ENCODE results near the gene PNCK. TPM values are rescaled to one million over a fixed set of nuclear protein-coding genes. Genes with fewer than 3 reads are reported as not detected.
"Not testable (repeated sequence)": the region's sequence is repeated elsewhere in the genome, so short reads cannot be mapped to it uniquely, and the experiment has no call there.

Gene PNCK
- total RNA-seq, 1 experiment from 2014 or later = 26.8 TPM

GRCh38 chrX:153700376-153700945 is 26.8 kb upstream of the PNCK start:
- H3K4ac ChIP-seq (ENCODE audit: low read depth, low read length) = no peak overlapping the region
- peaks cover 28 to 62% (median 48%) of the 10 kb centered on the region in 3 experiments for H3K36me3 Mint-ChIP-seq (ENCODE audit: insufficient read depth in 1 of 3, low read depth in 3 of 3)
- no peaks in the 10 kb centered on the region for H3K23me2 ChIP-seq (ENCODE audit: insufficient read length, low read depth, low read length, poor library complexity, severe bottlenecking)
- H4K20me1 ChIP-seq (ENCODE audit: control insufficient read depth, insufficient read depth, insufficient read length) = no peaks in the 10 kb centered on the region
- H3T11ph ChIP-seq (ENCODE audit: low read length) = no peak overlapping the region
- no peaks in the 10 kb centered on the region for H3K4me1 ChIP-seq (ENCODE audit: insufficient read depth, low read length)
- H3K18ac ChIP-seq (ENCODE audit: insufficient read length, low read depth, low read length) = no peak overlapping the region
- H4K8ac ChIP-seq (replicated peaks; ENCODE audit: insufficient read length, low read depth, low read length) = no peak overlapping the region
- peaks cover 1% of the 10 kb centered on the region for H3K27me3 Mint-ChIP-seq (ENCODE audit: low read depth)
- no peak overlapping the region for H4K5ac ChIP-seq (ENCODE audit: insufficient read length, low read depth, low read length)
- TF ChIP-seq CTCF (conservative IDR thresholded peaks at IDR 0.05) = no peak
- no peaks in the 10 kb centered on the region for H3K9me3 ChIP-seq (ENCODE audit: control insufficient read depth, low read depth, low read length)
- no peaks in the 10 kb centered on the region for H3K79me1 ChIP-seq (ENCODE audit: insufficient read depth, low read depth, low read length, poor library complexity, severe bottlenecking)
- no peak overlapping the region for H3K4me2 ChIP-seq (ENCODE audit: insufficient read depth, insufficient read length, low read length)
- H3K27ac Mint-ChIP-seq = peak overlapping the region in 2 of 3 experiments; percentile 30 to 41; a peak in 1 of 7 replicates
- no peak overlapping the region for H3K9ac ChIP-seq (ENCODE audit: extremely low read depth, insufficient read length, low read length)
- no peak overlapping the region for H3K23ac ChIP-seq (ENCODE audit: insufficient read length, low read depth, low read length)
- H2BK12ac ChIP-seq (ENCODE audit: insufficient read length, low read depth, low read length) = no peak overlapping the region
- H4K91ac ChIP-seq (ENCODE audit: insufficient read length, low read depth, low read length) = no peak overlapping the region
- no peak for DNase-seq
- H2BK5ac ChIP-seq (ENCODE audit: insufficient read length, low read length) = no peak overlapping the region
- H3K9me3 Mint-ChIP-seq = peaks cover 59 to 75% of the 10 kb centered on the region in 2 experiments
- no peak overlapping the region for H3K4me3 Mint-ChIP-seq
- no peak overlapping the region for H3K14ac ChIP-seq (ENCODE audit: insufficient read depth, low read length)
- H3K79me2 ChIP-seq (ENCODE audit: insufficient read depth, low read length) = no peaks in the 10 kb centered on the region
- H2BK15ac ChIP-seq (ENCODE audit: low read depth, low read length) = no peak overlapping the region
- H2AFZ ChIP-seq (ENCODE audit: low read length) = no peak overlapping the region
- H2AK5ac ChIP-seq (ENCODE audit: insufficient read length, low read length) = no peak overlapping the region
- WGBS (ENCODE audit: extremely low coverage, insufficient read length, low lambda C conversion rate) = no CpG with 5 or more reads among the region's 15 CpGs
- no peak overlapping the region for H3K27ac ChIP-seq (ENCODE audit: insufficient read length, low read depth, low read length)
- no peaks in the 10 kb centered on the region for H3K4me1 Mint-ChIP-seq
- no peak overlapping the region for H3K56ac ChIP-seq (ENCODE audit: insufficient read length, low read depth, low read length)
- no peak overlapping the region for H2BK20ac ChIP-seq (ENCODE audit: low read depth, low read length, poor library complexity, severe bottlenecking)
- H2BK120ac ChIP-seq (ENCODE audit: low read depth, low read length, poor library complexity, severe bottlenecking) = no peak overlapping the region
- no peaks in the 10 kb centered on the region for H3K27me3 ChIP-seq (ENCODE audit: insufficient read depth, low read length)

GRCh38 chrX:153699784-153700371 is 26.3 kb upstream of the PNCK start:
- not testable (repeated sequence) for H3K9ac ChIP-seq (ENCODE audit: extremely low read depth, insufficient read length, low read length); H2BK20ac ChIP-seq (ENCODE audit: low read depth, low read length, poor library complexity, severe bottlenecking); H2BK5ac ChIP-seq (ENCODE audit: insufficient read length, low read length); H3K79me2 ChIP-seq (ENCODE audit: insufficient read depth, low read length); DNase-seq; H3T11ph ChIP-seq (ENCODE audit: low read length); H2BK15ac ChIP-seq (ENCODE audit: low read depth, low read length); H3K56ac ChIP-seq (ENCODE audit: insufficient read length, low read depth, low read length); H3K27ac ChIP-seq (ENCODE audit: insufficient read length, low read depth, low read length); H3K4me2 ChIP-seq (ENCODE audit: insufficient read depth, insufficient read length, low read length); H3K27me3 Mint-ChIP-seq (ENCODE audit: low read depth); H2BK12ac ChIP-seq (ENCODE audit: insufficient read length, low read depth, low read length); H3K4me1 ChIP-seq (ENCODE audit: insufficient read depth, low read length); H3K23me2 ChIP-seq (ENCODE audit: insufficient read length, low read depth, low read length, poor library complexity, severe bottlenecking); H2BK120ac ChIP-seq (ENCODE audit: low read depth, low read length, poor library complexity, severe bottlenecking); H3K9me3 ChIP-seq (ENCODE audit: control insufficient read depth, low read depth, low read length); H3K18ac ChIP-seq (ENCODE audit: insufficient read length, low read depth, low read length); H3K27ac Mint-ChIP-seq; H2AFZ ChIP-seq (ENCODE audit: low read length); H3K4ac ChIP-seq (ENCODE audit: low read depth, low read length); H2AK5ac ChIP-seq (ENCODE audit: insufficient read length, low read length); H4K8ac ChIP-seq (replicated peaks; ENCODE audit: insufficient read length, low read depth, low read length); H3K4me1 Mint-ChIP-seq; H3K79me1 ChIP-seq (ENCODE audit: insufficient read depth, low read depth, low read length, poor library complexity, severe bottlenecking); H4K91ac ChIP-seq (ENCODE audit: insufficient read length, low read depth, low read length); H3K4me3 Mint-ChIP-seq; H4K20me1 ChIP-seq (ENCODE audit: control insufficient read depth, insufficient read depth, insufficient read length); H3K27me3 ChIP-seq (ENCODE audit: insufficient read depth, low read length); H3K14ac ChIP-seq (ENCODE audit: insufficient read depth, low read length); H3K23ac ChIP-seq (ENCODE audit: insufficient read length, low read depth, low read length); H4K5ac ChIP-seq (ENCODE audit: insufficient read length, low read depth, low read length)
- peaks cover 58 to 77% of the 10 kb centered on the region in 2 experiments for H3K9me3 Mint-ChIP-seq
- WGBS (ENCODE audit: extremely low coverage, insufficient read length, low lambda C conversion rate) = no CpG with 5 or more reads among the region's 18 CpGs
- peaks cover 28 to 60% (median 48%) of the 10 kb centered on the region in 3 experiments for H3K36me3 Mint-ChIP-seq (ENCODE audit: insufficient read depth in 1 of 3, low read depth in 3 of 3)
